HepG2 (cell line): ENCODE data around the gene NXPH4. TPM values are rescaled to one million over a fixed set of nuclear protein-coding genes. Genes with fewer than 3 reads are reported as not detected.

Source experiments
- ATAC-seq: fragments of 200-7000 bp; cut with Tn5 transposase; 3 replicates; pipeline ENCODE4 v1.9.1; 2020; ENCODE audit warnings: mild to moderate bottlenecking, moderate library complexity
- BruUV-seq: library from RNA; stranded (reverse); fragments of 400-500 nt; replicated peaks from 2 replicates; lab custom pipeline; 2021; lab: Mats Ljungman, UMichigan
- CTCF ChIA-PET: fragments of 300-600 bp; formaldehyde crosslinking; extraction: SDS; loops from one replicate; lab custom pipeline; 2021; ENCODE audit warnings: low total read pairs, inconsistent platforms, low intra/inter-chr PET ratio; lab: Yijun Ruan, JAX
- POLR2A ChIA-PET: fragments of 350-600 bp; sonication (Branson Sonifier 250); formaldehyde crosslinking; loops from one replicate; lab custom pipeline; 2020; ENCODE audit warnings: antibody characterized with exemption, inconsistent platforms; lab: Yijun Ruan, JAX
- DNase-seq: peaks from one replicate; pipeline ENCODE4 v3.0.0-alpha.2; 2015; ENCODE audit warnings: low spot score
- FAIRE-seq: peaks from 3 replicates; lab custom pipeline; 2011; peaks lifted over from hg19 to GRCh38; lab: Jason Lieb, UNC
- H2AFZ ChIP-seq: one replicate; pipeline ENCODE4 v1.6.1; 2011; ENCODE audit warnings: low read length, inconsistent platforms
- H3K27ac ChIP-seq: fragments of 300-600 bp; 3 replicates; pipeline ENCODE4 v1.8.0; 2011; ENCODE audit warnings: mixed run types, mild to moderate bottlenecking, mixed read lengths, low read length, inconsistent platforms; ENCODE audit not compliant: insufficient read depth; ENCODE audit errors: extremely low read length
- H3K27me3 ChIP-seq, 2 experiments: fragments of 200-600 bp in 1 of 2; 2 replicates in 1 of 2; 3 replicates in 1 of 2; pipeline versions ENCODE4 v1.6.0 to v1.8.0; 2011; ENCODE audit warnings: low read length in 2 of 2, mild to moderate bottlenecking in 2 of 2, moderate library complexity in 2 of 2, inconsistent platforms in 1 of 2; ENCODE audit not compliant: insufficient read depth in 2 of 2, control insufficient read depth in 1 of 2
- H3K36me3 ChIP-seq, 2 experiments: fragments of 200-600 bp in 1 of 2; replicated peaks in 1 of 2; 2 replicates in 1 of 2; 3 replicates in 1 of 2; pipeline versions ENCODE4 v1.5.1 to v1.8.0; 2011; ENCODE audit warnings: low read length in 2 of 2, inconsistent platforms in 1 of 2; ENCODE audit not compliant: insufficient read depth in 2 of 2, control insufficient read depth in 1 of 2
- H3K4me1 ChIP-seq: 2 replicates; pipeline ENCODE4 v1.5.1; 2012; ENCODE audit warnings: low read length, inconsistent platforms; ENCODE audit not compliant: insufficient read depth
- H3K4me2 ChIP-seq: 2 replicates; pipeline ENCODE4 v1.6.0; 2011; ENCODE audit warnings: low read depth, low read length, inconsistent platforms
- H3K4me3 ChIP-seq, 3 experiments: fragments of 200-600 bp in 1 of 3; sonication (generic), shearing (Covaris generic) in 1 of 3; replicated peaks in 1 of 3; 2 replicates each; pipeline ENCODE4 v1.5.1; 2011 to 2016; ENCODE audit warnings: low read length in 3 of 3, inconsistent platforms in 2 of 3, low read depth in 2 of 3, mild to moderate bottlenecking in 2 of 3, control low read depth in 1 of 3, mixed read lengths in 1 of 3; ENCODE audit not compliant: insufficient read depth in 1 of 3
- H3K79me2 ChIP-seq: one replicate; pipeline ENCODE4 v1.6.1; 2011; ENCODE audit warnings: low read length, inconsistent platforms; ENCODE audit not compliant: insufficient read depth
- H3K9ac ChIP-seq: 2 replicates; pipeline ENCODE4 v1.6.0; 2011; ENCODE audit warnings: mild to moderate bottlenecking, low read depth, low read length, inconsistent platforms; ENCODE audit not compliant: insufficient read depth
- H3K9me3 ChIP-seq: 2 replicates; pipeline ENCODE4 v1.5.1; 2012; ENCODE audit warnings: mild to moderate bottlenecking, low read length
- H4K20me1 ChIP-seq: 2 replicates; pipeline ENCODE4 v1.6.0; 2011; ENCODE audit warnings: inconsistent platforms, mild to moderate bottlenecking, low read length, moderate library complexity; ENCODE audit not compliant: insufficient read depth
- KDM2A ChIP-seq: sonication (generic); formaldehyde crosslinking; IDR thresholded peaks from 2 replicates; pipeline ENCODE4 v1.4.0; 2020; ENCODE audit warnings: low read depth, missing genetic modification reagents, borderline replicate concordance
- MYC ChIP-seq: sonication (generic); formaldehyde crosslinking; IDR thresholded peaks from 2 replicates; pipeline ENCODE4 v1.9.0; 2021; ENCODE audit warnings: missing genetic modification reagents, borderline replicate concordance
- RAD21 ChIP-seq: fragments of 450-650 bp; formaldehyde crosslinking; IDR thresholded peaks from 2 replicates; pipeline ENCODE4 v1.5.0; 2020; ENCODE audit warnings: mild to moderate bottlenecking
- STAG1 ChIP-seq: sonication (generic); formaldehyde crosslinking; IDR thresholded peaks from 2 replicates; pipeline ENCODE4 v1.4.0; 2020; ENCODE audit warnings: missing genetic modification reagents
- ZFP37 ChIP-seq: sonication (generic); formaldehyde crosslinking; IDR thresholded peaks from 2 replicates; pipeline ENCODE4 v1.4.0; 2020; ENCODE audit warnings: missing genetic modification reagents, borderline replicate concordance
- ZNF235 ChIP-seq: sonication (generic); formaldehyde crosslinking; IDR thresholded peaks from 2 replicates; pipeline ENCODE4 v1.8.1; 2023; ENCODE audit warnings: mild to moderate bottlenecking, missing genetic modification reagents, borderline replicate concordance
- ZNF737 ChIP-seq: sonication (generic); formaldehyde crosslinking; IDR thresholded peaks from 2 replicates; pipeline ENCODE4 v1.5.0; 2020; ENCODE audit warnings: missing genetic modification reagents, mild to moderate bottlenecking, borderline replicate concordance
- ZNF788 ChIP-seq: sonication (generic); formaldehyde crosslinking; IDR thresholded peaks from 2 replicates; pipeline ENCODE4 v1.5.0; 2020; ENCODE audit warnings: mild to moderate bottlenecking, missing genetic modification reagents, borderline replicate concordance
- WGBS: methylation state at CpG from one replicate; pipeline ENCODE4 v1.1.6; 2017; ENCODE audit warnings: low lambda C conversion rate; 5-methylcytosine and 5-hydroxymethylcytosine counted together
- in situ Hi-C: cut with HindIII; loops from 2 replicates; pipeline ENCODE4 v1.10.0; 2017; ENCODE audit warnings: low pct_unique_long_range_greater_than_20kb; ENCODE audit not compliant: extremely low pct_ligation_motif_present
- intact Hi-C: fragments of 100-400 bp; cut with micrococcal nuclease; formaldehyde crosslinking; loops from one replicate; pipeline ENCODE4 v1.10.0; 2022; ENCODE audit not compliant: unreplicated experiment
- polyA plus RNA-seq, 8 experiments: library from polyadenylated mRNA; depleted of rRNA in 3 of 8; stranded (reverse) in 7 of 8; unstranded in 1 of 8; fragments of >200 nt; fragmentation: Illumina TruSeq in 4 of 8; extraction: Trizol in 4 of 8; gene quantifications; 2 replicates each; pipeline versions ENCODE4 v1.2.1 to v1.2.3, GENCODE V29; 2011 to 2016; ENCODE audit warnings: low read depth in 4 of 8, missing spikeins in 1 of 8, mixed read lengths in 1 of 8; ENCODE audit not compliant: insufficient read depth in 1 of 8
- total RNA-seq, 5 experiments: library from RNA; depleted of rRNA; stranded (reverse); fragments of >200 nt; fragmentation: Illumina TruSeq; extraction: Trizol; gene quantifications; 2 replicates each; pipeline ENCODE4 v1.2.3, GENCODE V29; 2016; ENCODE audit warnings: low read depth in 1 of 5
- TF ChIP-seq, protein P1 (sequence below): sonication (generic); formaldehyde crosslinking; IDR thresholded peaks from 2 replicates; pipeline ENCODE4 v1.5.0; 2020; ENCODE audit warnings: mild to moderate bottlenecking, missing genetic modification reagents, borderline replicate concordance

NXPH4 gene
- total and polyA plus RNA-seq, 2 of the 13 experiments (the other 11 are each of a cell fraction or from before 2014, with no cell fraction given), result 0.13 TPM; not detected in 1

DNA sequence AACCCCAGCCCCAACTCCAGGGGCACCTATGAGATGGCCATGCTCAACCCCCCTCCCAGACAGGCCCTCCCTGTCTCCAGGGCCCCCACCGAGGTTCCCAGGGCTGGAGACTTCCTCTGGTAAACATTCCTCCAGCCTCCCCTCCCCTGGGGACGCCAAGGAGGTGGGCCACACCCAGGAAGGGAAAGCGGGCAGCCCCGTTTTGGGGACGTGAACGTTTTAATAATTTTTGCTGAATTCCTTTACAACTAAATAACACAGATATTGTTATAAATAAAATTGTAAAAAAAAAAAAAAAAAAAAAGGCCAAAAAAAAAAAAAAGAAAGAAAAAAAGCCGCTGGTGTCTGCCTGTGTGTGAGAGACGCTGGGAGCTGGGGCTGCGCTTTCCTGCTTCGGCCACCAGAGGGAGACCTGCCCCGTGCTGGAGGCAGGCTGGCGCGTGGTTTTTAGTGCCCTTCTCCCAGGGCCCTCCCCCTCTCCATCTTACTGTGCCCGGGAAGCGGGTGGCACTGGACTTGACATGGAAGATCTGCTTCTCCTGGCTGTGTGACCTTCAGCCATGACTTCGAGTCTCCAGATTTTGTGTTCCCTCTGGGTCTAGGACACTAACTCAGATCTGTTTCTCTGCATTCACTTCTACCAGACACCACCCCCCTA, 3.4 kb upstream of the NXPH4 start:
- Histone ChIP-seq H3K36me3 (peaks cover 27 to 42% of the 10 kb centered on the region in 2 experiments; a peak in 4 of 5 replicates), H3K27me3 (peaks cover 9 to 33% of the 10 kb centered on the region in 2 experiments), H3K79me2 (no peaks in the 10 kb centered on the region), H3K4me3 (no peak overlapping the region), H3K9ac (no peak overlapping the region), H3K4me1 (peaks cover 37% of the 10 kb centered on the region), H3K9me3 (no peaks in the 10 kb centered on the region), H3K27ac (no peak overlapping the region), H4K20me1 (peaks cover 9% of the 10 kb centered on the region; the same call in 1 of the 2 replicates), H2AFZ (no peak overlapping the region), H3K4me2 (no peak overlapping the region)
- ATAC-seq (peak; percentile 42), FAIRE-seq (peak; percentile 40), DNase-seq (peak; percentile 53)
- in situ Hi-C loops, result no loop called here
- no TSS peak for BruUV-seq
- POLR2A ChIA-PET, result interaction anchor here (0.7 to 2.6 kb wide), 8 partner anchors 17 to 312 kb away, joined by 3 to 14 read pairs (median 3); partner anchors contain the start of genes SHMT2 and STAT6
- 30% methylated on average over 16 of the region's 16 CpGs for WGBS
- CTCF ChIA-PET, result interaction anchor here (0.5 to 9.8 kb wide), 2 partner anchors 27 to 54 kb away, joined by 3 to 308 read pairs; a partner anchor contains a TSS
- intact Hi-C loops, result no loop called here
- TF ChIP-seq ZNF737 (CRISPR knock-in tag), result no peak
- peak; percentile 34; the same call in 1 of the 2 replicates for TF ChIP-seq KDM2A (CRISPR knock-in tag)
- TF ChIP-seq, protein P1, sequence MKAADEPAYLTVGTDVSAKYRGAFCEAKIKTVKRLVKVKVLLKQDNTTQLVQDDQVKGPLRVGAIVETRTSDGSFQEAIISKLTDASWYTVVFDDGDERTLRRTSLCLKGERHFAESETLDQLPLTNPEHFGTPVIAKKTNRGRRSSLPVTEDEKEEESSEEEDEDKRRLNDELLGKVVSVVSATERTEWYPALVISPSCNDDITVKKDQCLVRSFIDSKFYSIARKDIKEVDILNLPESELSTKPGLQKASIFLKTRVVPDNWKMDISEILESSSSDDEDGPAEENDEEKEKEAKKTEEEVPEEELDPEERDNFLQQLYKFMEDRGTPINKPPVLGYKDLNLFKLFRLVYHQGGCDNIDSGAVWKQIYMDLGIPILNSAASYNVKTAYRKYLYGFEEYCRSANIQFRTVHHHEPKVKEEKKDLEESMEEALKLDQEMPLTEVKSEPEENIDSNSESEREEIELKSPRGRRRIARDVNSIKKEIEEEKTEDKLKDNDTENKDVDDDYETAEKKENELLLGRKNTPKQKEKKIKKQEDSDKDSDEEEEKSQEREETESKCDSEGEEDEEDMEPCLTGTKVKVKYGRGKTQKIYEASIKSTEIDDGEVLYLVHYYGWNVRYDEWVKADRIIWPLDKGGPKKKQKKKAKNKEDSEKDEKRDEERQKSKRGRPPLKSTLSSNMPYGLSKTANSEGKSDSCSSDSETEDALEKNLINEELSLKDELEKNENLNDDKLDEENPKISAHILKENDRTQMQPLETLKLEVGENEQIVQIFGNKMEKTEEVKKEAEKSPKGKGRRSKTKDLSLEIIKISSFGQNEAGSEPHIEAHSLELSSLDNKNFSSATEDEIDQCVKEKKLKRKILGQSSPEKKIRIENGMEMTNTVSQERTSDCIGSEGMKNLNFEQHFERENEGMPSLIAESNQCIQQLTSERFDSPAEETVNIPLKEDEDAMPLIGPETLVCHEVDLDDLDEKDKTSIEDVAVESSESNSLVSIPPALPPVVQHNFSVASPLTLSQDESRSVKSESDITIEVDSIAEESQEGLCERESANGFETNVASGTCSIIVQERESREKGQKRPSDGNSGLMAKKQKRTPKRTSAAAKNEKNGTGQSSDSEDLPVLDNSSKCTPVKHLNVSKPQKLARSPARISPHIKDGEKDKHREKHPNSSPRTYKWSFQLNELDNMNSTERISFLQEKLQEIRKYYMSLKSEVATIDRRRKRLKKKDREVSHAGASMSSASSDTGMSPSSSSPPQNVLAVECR, result 0 out of 2 replicates have a peak, but pooled peaks have one; percentile 8
- TF ChIP-seq ZNF235 (CRISPR knock-in tag), result no peak
- peak; percentile 21; the same call in 1 of the 2 replicates for TF ChIP-seq ZNF788 (CRISPR knock-in tag)
- TF ChIP-seq MYC (CRISPR knock-in tag), result peak; percentile 45; the same call in 1 of the 2 replicates
- TF ChIP-seq RAD21 (CRISPR knock-in tag), result peak; percentile 66
- peak; percentile 80 for TF ChIP-seq STAG1 (CRISPR knock-in tag)
- no peak for TF ChIP-seq ZFP37 (CRISPR knock-in tag)
